Measurements from ENCODE around the gene ACTN3.

- TF ChIP-seq SREBF2 (IDR thresholded peaks at IDR 0.05) (no peak), CTCF (IDR thresholded peaks at IDR 0.05) (no peak), POLR2A (IDR thresholded peaks at IDR 0.05; ENCODE audit: low read length) (no peak), MYC (IDR thresholded peaks at IDR 0.05; ENCODE audit: borderline replicate concordance, low read length) (no peak), JUNB (IDR thresholded peaks at IDR 0.05) (no peak), RCOR1 (IDR thresholded peaks at IDR 0.05; ENCODE audit: low read depth, low read length) (no peak), BHLHE40 (IDR thresholded peaks at IDR 0.05; ENCODE audit: low read depth, low read length) (no peak), ESRRA (IDR thresholded peaks at IDR 0.05; ENCODE audit: borderline replicate concordance, low read length) (no peak), JUN (IDR thresholded peaks at IDR 0.05) (no peak)
Observed at GRCh38 chr11:66530927-66531709, 15.6 kb upstream of the ACTN3 start.

Data from A549 (cell line).